Lung (tissue), 13 donors: Measurements from ENCODE around the gene ADPRHL1. TPM values are rescaled to one million over a fixed set of nuclear protein-coding genes. Genes with fewer than 3 reads are reported as not detected.

Source experiments
- ATAC-seq: fragments of 200-7000 bp; cut with Tn5 transposase; one replicate; pipeline ENCODE4 v1.9.1; 2020; ENCODE audit warnings: moderate number of reproducible peaks; ENCODE audit not compliant: insufficient read depth, low FRiP score
- DNase-seq, 3 donors: peaks; one replicate each; pipeline ENCODE4 v3.0.0-alpha.2; 2013 to 2017
- H3K27ac ChIP-seq, 2 donors: one replicate each; pipeline ENCODE4 v1.5.1; 2013; ENCODE audit warnings: mild to moderate bottlenecking in 2 of 2, moderate library complexity in 2 of 2, control low read depth in 1 of 2, inconsistent platforms in 1 of 2, low read depth in 1 of 2, low read length in 1 of 2
- H3K27me3 ChIP-seq, 3 donors: one replicate each; pipeline ENCODE4 v1.5.1; 2013; ENCODE audit warnings: low read length in 2 of 3; ENCODE audit not compliant: control insufficient read depth in 3 of 3, insufficient read depth in 3 of 3
- H3K36me3 ChIP-seq, 4 donors: one replicate each; pipeline ENCODE4 v1.5.1; 2013; ENCODE audit warnings: low read length in 4 of 4, mild to moderate bottlenecking in 1 of 4, moderate library complexity in 1 of 4; ENCODE audit not compliant: control insufficient read depth in 4 of 4, insufficient read depth in 4 of 4
- H3K4me1 ChIP-seq, 5 donors: one replicate each; pipeline ENCODE4 v1.5.1; 2013; ENCODE audit warnings: low read length in 5 of 5, mild to moderate bottlenecking in 2 of 5, moderate library complexity in 1 of 5; ENCODE audit not compliant: control insufficient read depth in 5 of 5, insufficient read depth in 5 of 5
- H3K4me3 ChIP-seq: one replicate; pipeline ENCODE4 v1.5.1; 2013; ENCODE audit warnings: mild to moderate bottlenecking, control low read depth, moderate library complexity
- H3K9ac ChIP-seq, 2 donors: one replicate each; pipeline ENCODE4 v1.5.1; 2013; ENCODE audit warnings: low read length in 2 of 2, control low read depth in 1 of 2; ENCODE audit not compliant: insufficient read depth in 1 of 2
- H3K9me3 ChIP-seq, 4 donors: one replicate each; pipeline ENCODE4 v1.5.1; 2013; ENCODE audit warnings: low read length in 3 of 4, mild to moderate bottlenecking in 1 of 4, moderate library complexity in 1 of 4; ENCODE audit not compliant: control insufficient read depth in 4 of 4, insufficient read depth in 3 of 4
- CTCF ChIP-seq: IDR thresholded peaks from 2 replicates; pipeline ENCODE4 v1.5.1; 2012; ENCODE audit warnings: mild to moderate bottlenecking; ENCODE audit errors: control extremely low read depth, extremely low read depth
- WGBS, 2 donors: extraction: QIAGEN DNeasy Blood & Tissue Kit; methylation state at CpG; one replicate each; pipeline ENCODE4 v1.1.7; 2013; 5-methylcytosine and 5-hydroxymethylcytosine counted together
- polyA plus RNA-seq, 2 donors: library from polyadenylated mRNA; stranded (reverse); fragments of 200-250 nt; gene quantifications; one replicate each; pipeline ENCODE4 v1.2.1, GENCODE V29; 2013
- small RNA-seq: library from RNA; depleted of rRNA; stranded (forward); fragments of <200 nt; gene quantifications from one replicate; pipeline ENCODE3, GENCODE V24; 2014; ENCODE audit warnings: low replicate concordance
- total RNA-seq, 2 donors: library from RNA; depleted of rRNA in 1 of 2; stranded (reverse); fragments of >200 nt in 1 of 2; gene quantifications; one replicate each; pipeline ENCODE4 v1.2.1, GENCODE V29; 2014 to 2021
- donor health status: control.
- donor health status: control.
- donor health status: Bipolar disorder and iron deficiency.
- donor health status: healthy.
- donor health status: DM: yes; HTN: yes; CAD: no.

The ADPRHL1 gene
- total and polyA plus RNA-seq, 4 donors, result 0.83 to 4.9 (median 1.3) TPM

- no peak overlapping the region for H3K9ac ChIP-seq
- ATAC-seq (no peak), DNase-seq (no peak)
- H3K36me3 ChIP-seq, result peaks cover 0 to 4% (median 0%) of the 10 kb centered on the region in 4 donors
- WGBS, 2 donors, result 87 to 89% methylated on average over 32 of the region's 32 CpGs
- H3K9me3 ChIP-seq, result no peaks in the 10 kb centered on the region
- no peak overlapping the region for H3K4me3 ChIP-seq
- no peak overlapping the region for H3K27ac ChIP-seq
- H3K27me3 ChIP-seq, result no peaks in the 10 kb centered on the region
- no peak for TF ChIP-seq CTCF
- peaks cover 0 to 8% (median 2%) of the 10 kb centered on the region in 5 donors for H3K4me1 ChIP-seq
Observed at GRCh38 chr13:113350065-113350937, 103.0 kb downstream of the ADPRHL1 start.

Small RNA genes within 50 kb of the gene (small RNA-seq; reads per million reads assigned to genes)
- gene RNU1-16P, result 0.06 reads per million

Other genes with a start within 250 kb of the ADPRHL1 start
- 10 to 100 TPM; 36.8 to 86.2 TPM for gene PCID2, start 244.8 kb downstream of the ADPRHL1 start, total RNA-seq
- gene PCID2, start 244.8 kb downstream of the ADPRHL1 start, polyA plus RNA-seq, result 10 to 100 TPM; 31.5 to 37.8 TPM
- gene CUL4A, start 243.9 kb downstream of the ADPRHL1 start, total RNA-seq, result 10 to 100 TPM; 73.7 to 88.1 TPM
- 10 to 100 TPM; 29.2 to 41.3 TPM for gene CUL4A, start 243.9 kb downstream of the ADPRHL1 start, polyA plus RNA-seq
- gene LAMP1, start 156.2 kb downstream of the ADPRHL1 start, total RNA-seq, result 100 to 1,000 TPM in 1 of 2 donors, 10 to 100 TPM in 1; 76.8 to 320 TPM
- 100 to 1,000 TPM in 1 of 2 donors, 10 to 100 TPM in 1; 84.1 to 215 TPM for gene LAMP1, start 156.2 kb downstream of the ADPRHL1 start, polyA plus RNA-seq
- gene GRTP1, start 89.4 kb downstream of the ADPRHL1 start, total RNA-seq, result 1 to 10 TPM; 6.6 to 8.3 TPM
- gene GRTP1, start 89.4 kb downstream of the ADPRHL1 start, polyA plus RNA-seq, result 1 to 10 TPM; 3.6 to 4.8 TPM
- 10 to 100 TPM; 15.8 to 21.1 TPM for gene DCUN1D2, start 37.2 kb upstream of the ADPRHL1 start, total RNA-seq
- 10 to 100 TPM in 1 of 2 donors, 1 to 10 TPM in 1; 6.9 to 11.9 TPM for gene DCUN1D2, start 37.2 kb upstream of the ADPRHL1 start, polyA plus RNA-seq
- 10 to 100 TPM; 44.1 to 44.2 TPM for gene TFDP1, start 131.3 kb upstream of the ADPRHL1 start, total RNA-seq
- 10 to 100 TPM; 19.6 to 36.6 TPM for gene TFDP1, start 131.3 kb upstream of the ADPRHL1 start, polyA plus RNA-seq
- gene ATP4B, start 204.7 kb upstream of the ADPRHL1 start, total RNA-seq, result not detected
- not detected for gene ATP4B, start 204.7 kb upstream of the ADPRHL1 start, polyA plus RNA-seq
- gene GRK1, start 213.7 kb upstream of the ADPRHL1 start, total RNA-seq, result 1 to 10 TPM in 1 of 2 donors, not detected in 1; 3.1 TPM
- gene GRK1, start 213.7 kb upstream of the ADPRHL1 start, polyA plus RNA-seq, result under 1 TPM in 1 of 2 donors, not detected in 1; 0.03 TPM